ENCODE measurements around the gene PIK3CB.

GRCh38 chr3:138726946-138727730, 107.6 kb downstream of the PIK3CB start:
- TF ChIP-seq NFIC (IDR thresholded peaks at IDR 0.05) (no peak), REST (IDR thresholded peaks at IDR 0.05; ENCODE audit: low read depth) (no peak), TEAD4 (IDR thresholded peaks at IDR 0.05) (no peak), TAF1 (IDR thresholded peaks at IDR 0.05; ENCODE audit: low read depth) (no peak), YY1 (IDR thresholded peaks at IDR 0.05; ENCODE audit: low read depth) (no peak), RAD21 (IDR thresholded peaks at IDR 0.05; ENCODE audit: low read depth) (no peak), USF1 (IDR thresholded peaks at IDR 0.05) (no peak), MAX (IDR thresholded peaks at IDR 0.05) (no peak), CREB1 (IDR thresholded peaks at IDR 0.05; ENCODE audit: low read depth) (no peak), EP300 (IDR thresholded peaks at IDR 0.05; ENCODE audit: borderline replicate concordance) (no peak), CEBPB (IDR thresholded peaks at IDR 0.05) (no peak), EGR1 (IDR thresholded peaks at IDR 0.05) (no peak)

Measured in Ishikawa (cell line).